ENCODE data around the gene BYSL.

GRCh38 chr6:41900861-41901260 lies 20.4 kb upstream of the BYSL start:
- no peak for TF ChIP-seq CTCF (IDR thresholded peaks at IDR 0.05; ENCODE audit: low read depth, low read length)
- TF ChIP-seq EZH2phosphoT487 (IDR thresholded peaks at IDR 0.05; ENCODE audit: low read depth), result no peak
